Uterus (tissue), 2 donors: ENCODE results near the gene SAMD14.

Source experiments
- CTCF ChIP-seq, 4 experiments: fragments of 200-600 bp in 2 of 4; fragments of 450-650 bp in 2 of 4; sonication (generic) in 2 of 4; IDR thresholded peaks; one replicate each; pipeline ENCODE4 v1.5.1; 2016 to 2019; ENCODE audit warnings: antibody characterized with exemption in 4 of 4, mild to moderate bottlenecking in 2 of 4, moderate library complexity in 1 of 4
- POLR2A ChIP-seq, 2 donors: fragments of 450-650 bp; IDR thresholded peaks; one replicate each; pipeline ENCODE4 v1.6.1; 2016; ENCODE audit warnings: antibody characterized with exemption in 2 of 2, mild to moderate bottlenecking in 1 of 2, moderate library complexity in 1 of 2

- TF ChIP-seq CTCF (IDR thresholded peaks at IDR 0.05) = no peak
- no peak for TF ChIP-seq POLR2A (IDR thresholded peaks at IDR 0.05)
These were observed 28.4 kb downstream of the SAMD14 start for GRCh38 chr17:50101346-50102163.
